ENCODE results near the gene TRIM67.

The TRIM67 gene

DNA sequence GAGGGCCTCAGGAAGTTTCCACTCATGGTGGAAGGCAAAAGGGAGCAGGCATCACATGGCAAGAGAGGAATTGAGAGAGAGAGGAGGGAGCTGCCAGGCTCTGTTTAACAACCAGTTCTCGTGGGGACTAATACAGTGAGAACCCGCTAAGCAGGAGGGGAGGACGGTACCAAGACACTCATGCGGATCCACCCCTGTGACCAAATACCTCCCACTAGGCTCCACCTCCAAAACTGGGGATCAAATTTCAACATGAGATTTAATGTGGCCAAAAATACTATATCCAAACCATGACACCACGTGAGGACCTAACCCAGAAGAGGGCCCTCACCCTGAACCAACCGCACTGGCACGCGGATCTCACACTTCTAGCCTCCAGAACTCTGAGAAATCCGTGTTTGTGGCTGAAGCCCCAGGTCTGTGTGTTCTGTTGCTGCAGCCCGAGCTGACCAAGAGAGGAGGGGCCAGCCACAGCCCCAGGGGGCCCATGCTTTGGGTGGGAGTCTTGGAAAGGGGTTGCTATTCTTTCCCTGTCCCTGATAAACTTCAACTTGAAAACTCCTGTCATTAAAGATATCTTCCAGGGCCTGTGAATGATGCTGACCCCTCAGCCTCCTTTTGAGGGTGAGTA, 32.0 kb downstream of the TRIM67 start:
- TF ChIP-seq, protein P1, sequence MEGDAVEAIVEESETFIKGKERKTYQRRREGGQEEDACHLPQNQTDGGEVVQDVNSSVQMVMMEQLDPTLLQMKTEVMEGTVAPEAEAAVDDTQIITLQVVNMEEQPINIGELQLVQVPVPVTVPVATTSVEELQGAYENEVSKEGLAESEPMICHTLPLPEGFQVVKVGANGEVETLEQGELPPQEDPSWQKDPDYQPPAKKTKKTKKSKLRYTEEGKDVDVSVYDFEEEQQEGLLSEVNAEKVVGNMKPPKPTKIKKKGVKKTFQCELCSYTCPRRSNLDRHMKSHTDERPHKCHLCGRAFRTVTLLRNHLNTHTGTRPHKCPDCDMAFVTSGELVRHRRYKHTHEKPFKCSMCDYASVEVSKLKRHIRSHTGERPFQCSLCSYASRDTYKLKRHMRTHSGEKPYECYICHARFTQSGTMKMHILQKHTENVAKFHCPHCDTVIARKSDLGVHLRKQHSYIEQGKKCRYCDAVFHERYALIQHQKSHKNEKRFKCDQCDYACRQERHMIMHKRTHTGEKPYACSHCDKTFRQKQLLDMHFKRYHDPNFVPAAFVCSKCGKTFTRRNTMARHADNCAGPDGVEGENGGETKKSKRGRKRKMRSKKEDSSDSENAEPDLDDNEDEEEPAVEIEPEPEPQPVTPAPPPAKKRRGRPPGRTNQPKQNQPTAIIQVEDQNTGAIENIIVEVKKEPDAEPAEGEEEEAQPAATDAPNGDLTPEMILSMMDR (IDR thresholded peaks at IDR 0.05; ENCODE audit: low read depth, low read length) = no peak
- H3K4me3 ChIP-seq (ENCODE audit: low read depth, low read length) = no peak overlapping the region

DNA sequence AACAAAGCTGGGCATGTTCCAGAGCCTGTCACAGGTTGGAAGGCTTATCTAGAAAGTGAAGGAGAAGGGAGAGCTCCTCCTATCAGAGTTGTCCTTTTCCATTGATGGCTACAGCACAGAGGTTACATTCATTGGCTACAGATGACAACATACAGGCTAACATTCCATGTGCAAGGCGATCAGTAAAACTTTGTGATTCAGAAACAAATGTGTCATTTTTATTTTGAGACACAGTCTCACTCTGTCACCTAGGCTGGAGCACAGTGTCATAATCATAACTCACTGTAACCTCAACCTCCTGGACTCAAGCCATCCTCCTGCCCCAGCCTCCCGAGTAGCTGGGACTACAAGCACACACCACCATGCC, 32.6 kb downstream of the TRIM67 start:
- H3K4me3 ChIP-seq (ENCODE audit: low read depth, low read length) = no peak overlapping the region
- TF ChIP-seq, protein P1 (IDR thresholded peaks at IDR 0.05; ENCODE audit: low read depth, low read length) = no peak

DNA sequence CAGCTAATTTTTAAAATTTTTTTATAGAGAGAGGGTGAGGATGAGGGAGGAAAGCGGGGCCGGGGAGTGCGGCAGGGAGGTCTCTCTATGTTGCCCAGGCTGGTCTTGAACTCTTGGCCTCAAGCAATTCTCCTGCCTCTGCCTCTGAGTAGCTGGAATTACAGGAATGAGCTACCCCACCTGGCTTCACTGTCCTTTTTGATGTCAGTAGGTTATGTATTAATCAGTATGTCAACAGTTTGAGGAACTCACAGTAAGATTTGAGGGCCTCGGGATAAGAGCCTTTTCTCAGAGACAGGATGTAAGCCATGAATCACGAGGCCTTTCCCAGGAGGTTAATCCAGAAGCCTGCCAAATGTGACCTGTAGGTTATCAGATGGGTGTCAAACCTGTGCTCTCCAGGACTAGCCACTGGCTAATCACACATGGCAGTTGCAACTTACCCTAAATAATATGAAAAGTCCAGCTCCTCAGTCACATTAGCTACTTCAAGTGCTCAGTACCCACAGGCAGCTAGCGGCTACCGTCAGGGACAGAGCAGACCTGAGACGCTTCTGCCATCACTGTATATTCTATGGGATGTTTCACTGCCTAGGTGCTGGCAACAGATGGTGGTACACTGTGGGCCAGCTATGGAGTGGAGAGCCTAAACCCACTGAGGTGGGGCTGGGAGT, 33.1 kb downstream of the TRIM67 start:
- no peak overlapping the region for H3K4me3 ChIP-seq (ENCODE audit: low read depth, low read length)

DNA sequence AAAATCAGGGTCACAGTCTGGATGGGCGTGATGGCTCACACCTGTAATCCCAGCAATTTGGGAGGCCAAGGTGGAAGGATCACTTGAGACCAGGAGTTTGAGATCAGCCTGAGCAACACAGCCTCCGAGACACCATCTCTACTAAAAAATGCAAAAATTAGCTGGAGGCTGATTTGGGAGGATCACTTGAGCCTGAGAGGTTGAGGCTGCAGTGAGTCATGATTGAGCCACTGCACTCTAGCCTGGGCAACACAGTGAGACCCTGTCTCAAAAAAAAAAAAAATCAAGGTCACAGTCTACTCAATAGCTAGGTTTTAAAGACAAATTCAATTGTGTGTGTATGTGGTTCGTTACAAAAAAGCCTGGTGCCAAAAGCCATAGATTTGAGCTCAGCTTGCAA, 34.4 kb downstream of the TRIM67 start:
- TF ChIP-seq, protein P1 (IDR thresholded peaks at IDR 0.05; ENCODE audit: low read depth, low read length) = no peak
- H3K4me3 ChIP-seq (ENCODE audit: low read depth, low read length) = no peak overlapping the region

More for the DNA sequence above, 33.1 kb downstream of the TRIM67 start:
- TF ChIP-seq, protein P1 (IDR thresholded peaks at IDR 0.05; ENCODE audit: low read depth, low read length) = no peak

DNA sequence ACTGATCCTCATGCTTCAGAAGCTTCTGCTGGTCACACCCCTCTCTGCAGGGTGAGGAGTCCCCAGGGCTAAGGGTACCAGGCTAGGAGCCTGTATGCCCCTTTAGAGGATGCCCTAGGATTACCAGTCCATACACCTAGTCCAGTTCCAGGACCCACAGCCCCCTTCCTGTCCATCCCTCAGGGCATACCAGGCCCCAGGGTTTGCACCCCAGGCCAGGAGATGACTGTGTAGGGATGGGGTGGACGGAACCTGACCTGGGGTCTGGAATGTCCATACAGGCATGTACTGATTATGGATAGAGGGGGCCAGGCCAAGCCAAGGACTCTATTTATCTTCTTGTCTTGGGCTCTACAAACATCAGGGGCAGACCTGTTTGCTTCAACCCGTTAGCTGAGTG, 34.9 kb downstream of the TRIM67 start:
- H3K4me3 ChIP-seq (ENCODE audit: low read depth, low read length) = no peak overlapping the region
- TF ChIP-seq, protein P1 (IDR thresholded peaks at IDR 0.05; ENCODE audit: low read depth, low read length) = no peak

DNA sequence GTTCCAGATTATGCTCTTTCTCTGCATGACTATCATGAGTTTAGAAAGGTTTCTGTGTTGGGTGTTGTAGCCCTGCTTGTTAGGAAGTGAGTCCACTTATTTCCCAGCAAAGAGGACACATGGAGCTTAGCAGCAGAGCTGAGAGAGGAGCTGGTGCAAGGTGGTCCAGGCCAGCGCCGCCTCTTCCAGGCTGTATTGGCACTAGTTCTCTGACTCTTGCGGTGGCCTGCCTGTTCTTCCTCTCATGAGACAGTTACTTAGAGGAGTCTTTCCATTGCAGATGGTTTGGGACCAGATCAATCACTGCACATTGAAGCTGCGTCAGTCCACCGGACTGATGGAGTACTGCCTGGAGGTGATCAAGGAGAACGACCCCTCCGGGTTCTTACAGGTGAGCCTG, 38.0 kb downstream of the TRIM67 start:
- H3K4me3 ChIP-seq (ENCODE audit: low read depth, low read length) = no peak overlapping the region
- TF ChIP-seq, protein P1 (IDR thresholded peaks at IDR 0.05; ENCODE audit: low read depth, low read length) = no peak

DNA sequence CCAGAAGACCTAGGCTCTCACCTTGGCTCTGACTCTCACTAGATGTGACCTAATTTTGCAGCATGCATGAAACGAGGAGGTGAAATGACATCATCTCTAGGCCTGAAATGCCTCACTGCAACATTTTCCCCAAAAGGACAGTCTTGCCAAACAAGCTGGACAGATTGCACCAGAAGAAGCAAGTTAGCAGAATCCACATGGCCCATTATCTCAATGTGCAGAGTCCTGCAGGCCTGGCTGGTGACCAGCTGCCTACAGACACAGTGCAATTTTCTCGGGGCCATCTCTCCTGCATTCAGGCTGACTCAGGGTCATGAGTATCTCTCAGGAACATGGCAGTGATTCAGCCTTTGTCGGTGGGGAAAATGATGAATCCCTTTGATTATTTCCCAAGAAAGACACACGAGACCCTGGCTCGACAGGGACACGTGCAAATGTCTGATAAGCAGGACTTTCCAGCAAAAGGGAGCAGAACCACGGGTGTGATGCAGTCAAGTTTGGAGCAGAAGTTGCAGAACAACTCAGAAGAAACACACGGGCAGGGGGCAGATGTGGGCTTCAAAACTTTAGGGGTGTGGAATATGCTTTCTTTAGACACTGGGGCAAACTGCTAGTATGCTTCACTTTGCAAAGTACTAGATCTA, 38.7 kb downstream of the TRIM67 start:
- TF ChIP-seq, protein P1 (IDR thresholded peaks at IDR 0.05; ENCODE audit: low read depth, low read length) = no peak
- H3K4me3 ChIP-seq (ENCODE audit: low read depth, low read length) = no peak overlapping the region

Data from WI38 (cell line).